ENCODE results near the gene PAFAH1B1.

GRCh38 chr17:2563061-2563460 lies 30.4 kb upstream of the PAFAH1B1 start:
- no peak for TF ChIP-seq CTCF (conservative IDR thresholded peaks at IDR 0.05; ENCODE audit: low read depth, low read length)
- TF ChIP-seq EZH2 (IDR thresholded peaks at IDR 0.05; ENCODE audit: borderline replicate concordance, low read depth, low read length, poor library complexity, severe bottlenecking), result no peak

Data from A673 (cell line).